PC-3 (cell line): ENCODE data around the gene ZC3H12C.

Source experiments
- EZH2 ChIP-seq: fragments of 300-600 bp; sonication (generic); IDR thresholded peaks from one replicate; pipeline ENCODE4 v1.6.1; 2017; ENCODE audit warnings: antibody characterized with exemption, mild to moderate bottlenecking, low read length; ENCODE audit not compliant: unreplicated experiment
- EZH2phosphoT487 ChIP-seq: fragments of 300-600 bp; sonication (generic); IDR thresholded peaks from 2 replicates; pipeline ENCODE4 v1.6.1; 2018; ENCODE audit warnings: mild to moderate bottlenecking, antibody characterized with exemption, low read length, borderline replicate concordance
- TF ChIP-seq, protein P1 (sequence below): fragments of 300-600 bp; sonication (generic); conservative IDR thresholded peaks from 2 replicates; pipeline ENCODE4 v1.5.1; 2017; ENCODE audit warnings: antibody characterized with exemption, low read depth, mild to moderate bottlenecking, low read length

DNA sequence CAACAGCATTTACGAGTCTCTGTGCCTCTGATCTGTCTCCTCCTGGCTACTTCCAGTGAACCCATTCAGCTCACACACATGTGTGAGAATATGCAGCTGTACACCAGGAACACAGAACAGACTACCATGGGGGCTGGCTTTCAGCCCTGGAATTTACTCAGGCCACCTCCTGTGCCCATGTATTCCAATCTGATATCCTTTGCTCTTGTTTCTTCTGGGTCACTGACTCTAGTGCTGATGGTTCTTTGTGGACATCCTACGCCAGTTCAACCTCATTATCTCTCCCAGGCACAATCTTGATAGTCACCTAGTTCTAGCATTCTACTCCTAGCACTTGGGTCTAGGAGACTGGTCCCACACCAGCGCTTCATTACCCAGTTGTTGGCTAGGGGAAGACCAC is 23.0 kb upstream of the ZC3H12C start:
- TF ChIP-seq, protein P1, sequence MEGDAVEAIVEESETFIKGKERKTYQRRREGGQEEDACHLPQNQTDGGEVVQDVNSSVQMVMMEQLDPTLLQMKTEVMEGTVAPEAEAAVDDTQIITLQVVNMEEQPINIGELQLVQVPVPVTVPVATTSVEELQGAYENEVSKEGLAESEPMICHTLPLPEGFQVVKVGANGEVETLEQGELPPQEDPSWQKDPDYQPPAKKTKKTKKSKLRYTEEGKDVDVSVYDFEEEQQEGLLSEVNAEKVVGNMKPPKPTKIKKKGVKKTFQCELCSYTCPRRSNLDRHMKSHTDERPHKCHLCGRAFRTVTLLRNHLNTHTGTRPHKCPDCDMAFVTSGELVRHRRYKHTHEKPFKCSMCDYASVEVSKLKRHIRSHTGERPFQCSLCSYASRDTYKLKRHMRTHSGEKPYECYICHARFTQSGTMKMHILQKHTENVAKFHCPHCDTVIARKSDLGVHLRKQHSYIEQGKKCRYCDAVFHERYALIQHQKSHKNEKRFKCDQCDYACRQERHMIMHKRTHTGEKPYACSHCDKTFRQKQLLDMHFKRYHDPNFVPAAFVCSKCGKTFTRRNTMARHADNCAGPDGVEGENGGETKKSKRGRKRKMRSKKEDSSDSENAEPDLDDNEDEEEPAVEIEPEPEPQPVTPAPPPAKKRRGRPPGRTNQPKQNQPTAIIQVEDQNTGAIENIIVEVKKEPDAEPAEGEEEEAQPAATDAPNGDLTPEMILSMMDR: no peak
- TF ChIP-seq EZH2phosphoT487 (no peak), EZH2 (no peak)
